GM19328 (cell line): ENCODE measurements around the gene GUCA2A.

ENCODE experiments used
- ATAC-seq: cut with Tn5 transposase; IDR thresholded peaks from one replicate; pipeline ENCODE4 v1.9.1; 2021; ENCODE audit warnings: mild to moderate bottlenecking, moderate library complexity; ENCODE audit not compliant: unreplicated experiment

The GUCA2A gene

GRCh38 chr1:42133809-42134526 is 30.6 kb downstream of the GUCA2A start:
- no peak for ATAC-seq

- ATAC-seq = no peak
These were observed 31.2 kb downstream of the GUCA2A start for GRCh38 chr1:42133390-42133789.

DNA sequence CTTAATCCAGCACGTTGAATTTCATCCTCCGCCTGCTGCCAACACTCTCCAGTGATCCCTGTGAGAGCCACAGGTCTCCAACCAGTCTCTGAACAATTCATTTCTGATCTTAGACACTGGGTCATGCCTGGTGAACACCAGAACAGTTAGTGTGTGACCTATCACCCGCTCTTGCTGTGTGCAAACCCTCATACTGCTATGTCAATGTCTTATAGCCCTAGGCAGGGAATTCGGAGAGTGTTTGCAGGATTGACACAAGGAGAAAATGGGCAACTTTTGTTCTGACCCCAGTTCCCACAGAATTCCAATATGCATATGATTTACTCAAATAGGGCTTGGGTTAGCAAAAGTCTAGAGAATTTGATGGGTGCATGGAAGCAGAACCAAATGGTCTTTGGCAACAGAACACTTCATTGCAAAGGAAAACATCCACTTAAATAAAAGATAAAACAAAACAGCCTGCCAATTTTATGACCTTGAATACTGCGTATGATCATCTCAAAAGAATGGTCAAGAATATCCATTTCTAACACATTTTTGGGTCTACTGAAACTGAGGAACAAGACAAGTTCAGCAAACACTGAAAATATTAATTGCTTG is 34.4 kb downstream of the GUCA2A start:
- no peak for ATAC-seq

DNA sequence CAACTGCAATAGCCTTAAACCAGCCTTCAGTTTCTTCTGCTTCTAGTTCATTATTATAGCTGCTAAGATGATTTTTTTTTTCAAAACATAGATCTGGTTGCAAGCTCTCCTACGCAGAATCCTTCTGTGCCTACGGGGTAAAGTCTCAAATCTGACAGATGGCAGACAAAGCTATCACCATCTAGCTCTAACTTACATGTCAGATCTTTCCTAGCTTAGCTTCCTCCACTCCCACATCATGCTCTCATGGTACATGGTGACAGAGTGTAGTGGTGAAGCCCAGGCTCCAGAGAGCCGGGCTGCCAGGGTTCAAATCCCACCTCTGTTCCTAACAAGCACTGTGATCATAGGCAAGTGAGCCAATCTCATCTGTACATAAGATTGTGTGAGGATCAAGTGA is 35.6 kb downstream of the GUCA2A start:
- ATAC-seq = no peak

- ATAC-seq = no peak
These were observed 36.0 kb downstream of the GUCA2A start for GRCh38 chr1:42128499-42128898.

DNA sequence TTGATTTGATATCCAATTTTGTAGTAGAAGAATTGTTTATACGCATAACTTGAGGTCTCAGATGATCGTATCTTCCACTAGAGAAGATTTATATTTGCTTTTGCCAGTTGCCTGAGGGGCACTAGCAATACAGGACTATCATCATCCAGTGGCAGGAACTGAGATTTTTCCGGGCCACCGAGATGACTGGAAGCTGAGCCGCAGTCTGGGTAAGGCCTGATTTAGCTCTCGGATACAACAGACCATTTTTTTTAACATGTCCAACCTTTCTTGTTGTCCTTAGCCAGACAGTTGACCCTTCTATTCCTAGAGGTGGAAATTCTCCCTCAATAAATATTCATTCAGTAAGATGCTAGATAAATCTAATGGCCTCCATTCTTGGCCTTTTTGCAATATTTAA is 36.8 kb downstream of the GUCA2A start:
- no peak for ATAC-seq

GRCh38 chr1:42125552-42125951 is 39.0 kb downstream of the GUCA2A start:
- no peak for ATAC-seq

DNA sequence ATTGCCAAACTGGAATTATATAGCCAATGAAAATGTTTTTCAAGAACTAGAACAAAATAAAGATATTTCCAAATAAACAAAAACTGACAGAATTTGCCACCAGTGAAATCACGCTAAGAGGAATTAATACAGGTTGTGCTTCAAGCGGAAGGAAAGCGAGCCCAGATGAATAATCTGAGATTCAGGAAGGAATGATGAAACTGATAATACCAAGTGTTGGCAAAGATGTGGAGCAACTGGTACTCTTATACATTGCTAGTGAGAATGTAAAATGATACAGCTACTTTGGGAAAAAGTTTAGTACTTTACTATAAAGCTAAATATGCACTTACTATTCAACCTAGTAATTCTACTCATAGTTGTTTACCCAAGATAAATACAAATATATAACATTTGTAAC is 42.1 kb downstream of the GUCA2A start:
- ATAC-seq = no peak

DNA sequence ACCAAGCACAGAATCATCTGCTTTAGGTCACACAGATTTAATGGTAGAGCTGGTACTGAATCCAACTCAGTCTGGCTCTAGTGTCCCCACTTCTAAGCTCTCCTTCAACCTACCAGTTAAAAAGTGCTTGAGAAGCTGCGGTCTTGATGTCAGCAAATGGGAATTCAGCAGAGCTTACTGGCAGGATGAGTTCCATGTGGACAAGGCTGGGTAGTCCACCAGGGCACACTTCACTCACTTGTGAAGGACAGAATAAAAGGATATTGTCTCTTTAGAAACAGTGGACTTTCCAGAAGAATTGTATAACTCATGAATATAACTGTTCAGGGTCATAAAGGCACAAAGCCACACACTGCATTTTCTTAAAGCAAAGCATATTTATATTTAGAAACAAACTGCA is 46.4 kb downstream of the GUCA2A start:
- no peak for ATAC-seq

DNA sequence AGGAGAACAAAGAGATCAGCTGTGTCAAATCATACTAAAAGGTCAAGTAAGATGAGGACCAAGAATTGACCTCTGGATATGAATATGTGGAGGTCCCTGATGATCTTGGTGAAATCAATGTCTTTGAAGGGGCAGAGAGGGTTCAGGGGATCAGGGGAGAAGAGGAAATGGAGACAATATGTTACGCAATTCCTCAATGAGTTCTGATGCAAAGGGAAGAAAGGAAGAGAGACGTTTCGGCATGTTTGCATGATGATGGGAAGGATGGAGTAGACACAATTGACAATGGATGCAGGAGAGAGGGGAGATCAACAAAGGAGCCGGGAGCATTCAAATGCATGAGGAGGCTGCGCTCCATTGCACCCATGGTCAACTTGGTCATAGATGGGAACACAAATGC is 47.3 kb downstream of the GUCA2A start:
- ATAC-seq = no peak

DNA sequence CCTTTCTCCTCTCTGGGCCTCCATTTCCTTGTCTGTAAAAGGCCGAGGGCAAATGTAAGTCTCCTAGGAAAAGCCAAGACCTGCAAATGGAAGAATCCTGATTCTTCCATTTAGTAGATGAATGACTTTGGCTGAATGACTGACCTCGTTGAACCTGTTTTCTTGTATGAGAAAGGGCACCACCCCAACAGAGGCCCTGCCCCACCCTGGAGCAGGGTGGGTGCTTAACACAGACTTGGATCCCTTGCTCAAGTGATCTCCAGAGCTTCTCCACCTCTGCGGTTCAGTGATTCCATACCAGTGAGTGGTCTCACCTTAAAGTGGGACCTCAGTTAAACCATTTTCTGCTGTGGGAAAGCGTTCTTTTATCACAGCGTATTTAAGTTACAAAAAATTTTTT is 50.3 kb downstream of the GUCA2A start:
- ATAC-seq = no peak
